Superior temporal gyrus (tissue), 1 donor: ENCODE results near the gene PGBD5.

Experiments used
- DNase-seq: peaks from one replicate; pipeline ENCODE4 v3.0.0-alpha.2; 2016; ENCODE audit errors: extremely low spot score

The PGBD5 gene

GRCh38 chr1:230396966-230397365 is 29.2 kb downstream of the PGBD5 start:
- no peak for DNase-seq

GRCh38 chr1:230395932-230396331 is 30.2 kb downstream of the PGBD5 start:
- DNase-seq, result no peak

- DNase-seq, result no peak
Observed at GRCh38 chr1:230394741-230395140, 31.4 kb downstream of the PGBD5 start.

- no peak for DNase-seq
Observed at GRCh38 chr1:230394134-230394533, 32.0 kb downstream of the PGBD5 start.

- DNase-seq, result no peak
Observed at GRCh38 chr1:230393722-230394121, 32.4 kb downstream of the PGBD5 start.

GRCh38 chr1:230392920-230393521 is 33.1 kb downstream of the PGBD5 start:
- DNase-seq, result no peak

- DNase-seq, result no peak
Observed at GRCh38 chr1:230392536-230392909, 33.6 kb downstream of the PGBD5 start.

- DNase-seq, result no peak
Observed at GRCh38 chr1:230391776-230392535, 34.2 kb downstream of the PGBD5 start.

- no peak for DNase-seq
Observed at GRCh38 chr1:230390371-230390770, 35.8 kb downstream of the PGBD5 start.

GRCh38 chr1:230387876-230388275 is 38.3 kb downstream of the PGBD5 start:
- no peak for DNase-seq

- no peak for DNase-seq
Observed at GRCh38 chr1:230387296-230387695, 38.8 kb downstream of the PGBD5 start.

- DNase-seq, result peak; percentile 26
Observed at GRCh38 chr1:230386637-230387262, 39.4 kb downstream of the PGBD5 start.

GRCh38 chr1:230385930-230386329 is 40.2 kb downstream of the PGBD5 start:
- no peak for DNase-seq

GRCh38 chr1:230385158-230385450 is 41.0 kb downstream of the PGBD5 start:
- DNase-seq, result no peak

GRCh38 chr1:230384380-230385157 is 41.6 kb downstream of the PGBD5 start:
- DNase-seq, result no peak

- DNase-seq, result no peak
Observed at GRCh38 chr1:230383425-230383824, 42.7 kb downstream of the PGBD5 start.

- DNase-seq, result no peak
Observed at GRCh38 chr1:230382001-230382491, 44.1 kb downstream of the PGBD5 start.

- DNase-seq, result no peak
Observed at GRCh38 chr1:230381585-230381984, 44.5 kb downstream of the PGBD5 start.

- no peak for DNase-seq
Observed at GRCh38 chr1:230381049-230381467, 45.1 kb downstream of the PGBD5 start.

- DNase-seq, result no peak
Observed at GRCh38 chr1:230379928-230380327, 46.2 kb downstream of the PGBD5 start.

- DNase-seq, result no peak
Observed at GRCh38 chr1:230379462-230379861, 46.7 kb downstream of the PGBD5 start.

GRCh38 chr1:230377851-230378250 is 48.3 kb downstream of the PGBD5 start:
- no peak for DNase-seq
